Measurements from ENCODE around the gene GNG13. TPM values are rescaled to one million over a fixed set of nuclear protein-coding genes. Genes with fewer than 3 reads are reported as not detected.

The GNG13 gene
- total and polyA plus RNA-seq, 12 donors = not detected

DNA sequence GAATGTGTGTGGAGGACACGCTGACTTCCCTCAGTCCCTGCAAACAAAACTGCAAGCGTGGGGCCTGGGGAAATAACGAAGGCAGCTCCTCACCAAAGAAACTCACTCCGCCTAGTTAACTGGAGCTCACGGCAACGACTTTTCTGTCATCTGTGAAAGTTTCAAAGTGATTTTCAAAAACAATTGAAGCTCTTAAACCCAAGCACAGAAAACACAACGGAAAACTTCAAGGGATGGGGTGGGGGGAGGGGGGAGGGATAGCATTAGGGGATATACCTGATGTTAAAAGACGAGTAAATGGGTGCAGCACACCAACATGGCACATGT, 3.2 kb upstream of the GNG13 start:
- no peak for DNase-seq
- Histone ChIP-seq H3K4me3 (no peak overlapping the region), H3K36me3 (replicated peaks in 1 of 2) (no peaks in the 10 kb centered on the region), H3K4me1 (replicated peaks in 1 of 2) (peaks cover 0 to 9% of the 10 kb centered on the region in 2 donors), H3K27ac (no peak overlapping the region), H3K27me3 (peaks cover 36% of the 10 kb centered on the region), H3K9me3 (replicated peaks in 1 of 3) (no peaks in the 10 kb centered on the region)
- no peak for TF ChIP-seq POLR2A (IDR thresholded peaks at IDR 0.05)
- TF ChIP-seq, protein P1, sequence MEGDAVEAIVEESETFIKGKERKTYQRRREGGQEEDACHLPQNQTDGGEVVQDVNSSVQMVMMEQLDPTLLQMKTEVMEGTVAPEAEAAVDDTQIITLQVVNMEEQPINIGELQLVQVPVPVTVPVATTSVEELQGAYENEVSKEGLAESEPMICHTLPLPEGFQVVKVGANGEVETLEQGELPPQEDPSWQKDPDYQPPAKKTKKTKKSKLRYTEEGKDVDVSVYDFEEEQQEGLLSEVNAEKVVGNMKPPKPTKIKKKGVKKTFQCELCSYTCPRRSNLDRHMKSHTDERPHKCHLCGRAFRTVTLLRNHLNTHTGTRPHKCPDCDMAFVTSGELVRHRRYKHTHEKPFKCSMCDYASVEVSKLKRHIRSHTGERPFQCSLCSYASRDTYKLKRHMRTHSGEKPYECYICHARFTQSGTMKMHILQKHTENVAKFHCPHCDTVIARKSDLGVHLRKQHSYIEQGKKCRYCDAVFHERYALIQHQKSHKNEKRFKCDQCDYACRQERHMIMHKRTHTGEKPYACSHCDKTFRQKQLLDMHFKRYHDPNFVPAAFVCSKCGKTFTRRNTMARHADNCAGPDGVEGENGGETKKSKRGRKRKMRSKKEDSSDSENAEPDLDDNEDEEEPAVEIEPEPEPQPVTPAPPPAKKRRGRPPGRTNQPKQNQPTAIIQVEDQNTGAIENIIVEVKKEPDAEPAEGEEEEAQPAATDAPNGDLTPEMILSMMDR (IDR thresholded peaks at IDR 0.05) = no peak
- intact Hi-C loops (cut with DNase I) = no loop called here
- 41 to 62% (median 57%) methylated on average over 8 of the region's 8 CpGs for WGBS, 4 donors

DNA sequence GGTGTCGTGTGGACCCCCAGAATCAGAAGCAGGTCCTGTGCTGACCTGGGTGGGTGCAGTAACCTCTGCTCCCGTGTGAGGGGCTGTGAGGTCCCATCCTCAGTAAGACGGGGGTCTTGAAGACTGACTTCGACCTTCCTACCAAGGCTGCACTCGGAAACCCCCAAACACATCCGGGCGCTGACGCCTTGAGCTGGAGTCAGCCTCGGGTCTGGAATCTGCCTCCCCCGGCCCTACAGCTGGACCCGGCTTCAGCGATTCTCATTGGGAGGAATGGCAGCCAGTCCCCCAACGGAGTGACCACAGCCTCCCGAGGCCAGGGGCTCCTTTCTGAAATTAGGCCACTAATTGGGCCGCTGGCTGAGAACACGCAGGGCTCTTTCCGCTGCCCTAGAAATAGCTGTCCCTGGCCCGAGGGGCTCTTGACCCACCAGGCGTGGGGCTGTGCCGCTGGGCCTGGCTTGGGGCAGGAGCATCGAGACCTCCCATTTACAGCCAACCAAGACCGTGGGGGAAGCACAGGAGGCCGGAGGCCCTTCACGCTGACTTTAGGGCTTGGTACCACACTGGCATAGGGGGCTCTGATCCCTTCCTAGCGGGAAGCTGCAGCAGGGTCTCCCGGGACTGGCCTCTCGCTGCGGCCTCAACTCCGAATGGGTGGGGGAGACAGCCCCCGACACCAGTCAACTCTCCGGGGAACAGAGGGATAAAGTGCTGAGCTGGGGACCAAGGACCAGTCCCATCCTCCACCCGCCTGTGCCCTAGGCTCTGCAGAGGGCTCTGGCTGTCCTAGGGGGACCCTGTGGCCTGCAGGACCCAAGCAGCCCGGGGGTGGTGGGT, 2.6 kb upstream of the GNG13 start:
- H3K27ac ChIP-seq = no peak overlapping the region
- H3K4me1 ChIP-seq (replicated peaks in 1 of 2) = peaks cover 0 to 6% of the 10 kb centered on the region in 2 donors
- H3K4me3 ChIP-seq = no peak overlapping the region
- intact Hi-C loops (cut with DNase I) = no loop called here
- H3K36me3 ChIP-seq (replicated peaks in 1 of 2) = no peaks in the 10 kb centered on the region
- DNase-seq = no peak
- 62 to 70% (median 67%) methylated on average over 4 to 33 of the region's 33 CpGs for WGBS, 4 donors
- H3K27me3 ChIP-seq = peaks cover 37% of the 10 kb centered on the region
- no peaks in the 10 kb centered on the region for H3K9me3 ChIP-seq (replicated peaks in 1 of 3)
- TF ChIP-seq POLR2A (IDR thresholded peaks at IDR 0.05) = no peak
- TF ChIP-seq, protein P1 (IDR thresholded peaks at IDR 0.05) = no peak

DNA sequence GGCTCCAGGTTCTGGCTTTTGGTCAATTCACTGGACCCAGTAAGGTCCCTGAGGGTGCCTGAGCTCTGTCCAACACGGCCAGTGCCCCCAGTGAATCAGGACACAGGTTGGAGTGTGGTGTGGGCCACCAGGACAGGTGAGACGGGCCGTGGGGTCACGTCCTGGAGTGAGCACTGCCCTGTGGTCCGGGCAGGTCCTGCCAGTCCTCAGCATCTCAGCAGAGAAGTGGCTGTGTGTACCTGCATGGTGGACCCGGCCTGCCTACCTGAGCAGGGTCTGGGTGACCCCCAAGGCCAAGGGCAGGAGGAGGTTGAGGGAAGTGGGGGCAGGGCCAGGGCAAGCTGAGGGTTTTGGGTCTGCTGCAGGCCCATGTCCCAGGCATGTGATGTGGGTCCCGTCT, 1.9 kb upstream of the GNG13 start:
- H3K27me3 ChIP-seq = peaks cover 37% of the 10 kb centered on the region
- DNase-seq = no peak
- WGBS, 4 donors = 64% methylated on average over 7 of the region's 7 CpGs; no CpG with 5 or more reads in 2 of the 4 donors
- H3K4me1 ChIP-seq (replicated peaks in 1 of 2) = peaks cover 0 to 3% of the 10 kb centered on the region in 2 donors
- no peaks in the 10 kb centered on the region for H3K36me3 ChIP-seq (replicated peaks in 1 of 2)
- intact Hi-C loops (cut with DNase I) = no loop called here
- H3K27ac ChIP-seq = no peak overlapping the region
- H3K9me3 ChIP-seq (replicated peaks in 1 of 3) = no peaks in the 10 kb centered on the region
- TF ChIP-seq POLR2A (IDR thresholded peaks at IDR 0.05) = no peak
- TF ChIP-seq, protein P1 (IDR thresholded peaks at IDR 0.05) = no peak
- H3K4me3 ChIP-seq = no peak overlapping the region

DNA sequence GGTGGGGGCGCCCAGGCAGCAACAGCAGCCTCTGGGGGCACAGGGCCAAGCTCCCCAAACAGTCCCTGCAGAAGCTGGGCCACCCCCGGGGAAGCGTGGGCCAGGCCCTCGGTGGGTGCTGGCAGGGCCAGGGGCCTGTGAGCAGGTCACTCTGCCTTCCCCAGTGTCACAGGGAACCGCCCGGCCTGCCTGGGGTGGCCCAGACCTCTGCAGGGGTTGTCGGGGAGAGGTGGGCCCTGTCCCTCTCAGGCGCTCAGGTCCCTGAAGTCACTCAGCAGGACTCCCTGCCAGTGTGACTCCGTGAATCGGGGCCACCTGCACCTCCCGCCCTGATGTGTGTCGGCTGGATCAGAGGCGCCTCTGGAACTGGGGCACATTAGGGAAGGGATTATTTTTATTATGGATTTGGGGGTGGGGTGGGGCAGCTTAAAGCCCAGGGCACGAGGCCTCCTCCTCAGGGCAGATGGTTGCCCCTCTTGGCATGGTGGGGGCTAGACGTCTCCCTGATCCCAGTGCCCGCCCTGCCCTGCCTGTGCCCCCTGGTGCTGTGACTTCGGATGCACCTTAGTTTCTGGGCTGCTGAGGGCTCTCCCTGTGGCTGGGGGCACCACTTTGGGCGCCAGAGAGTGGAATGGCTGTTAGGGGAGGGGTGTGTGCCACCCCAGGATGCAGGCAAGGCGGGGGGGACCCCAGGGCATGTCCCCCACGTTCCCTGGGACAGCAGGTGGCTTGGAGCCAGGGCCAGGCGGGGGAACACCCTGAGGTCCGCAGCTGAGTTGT, 1.2 kb upstream of the GNG13 start:
- 52 to 59% (median 53%) methylated on average over 13 to 22 of the region's 22 CpGs; no CpG with 5 or more reads in 1 of the 4 donors for WGBS, 4 donors
- H3K27me3 ChIP-seq = peaks cover 37% of the 10 kb centered on the region

More for the DNA sequence above, 1.2 kb upstream of the GNG13 start:
- TF ChIP-seq, protein P1 (IDR thresholded peaks at IDR 0.05) = no peak
- no peak for TF ChIP-seq POLR2A (IDR thresholded peaks at IDR 0.05)
- H3K4me3 ChIP-seq = no peak overlapping the region
- H3K9me3 ChIP-seq (replicated peaks in 1 of 3) = no peaks in the 10 kb centered on the region
- peaks cover 0 to under 1% of the 10 kb centered on the region in 2 donors for H3K4me1 ChIP-seq (replicated peaks in 1 of 2)
- no peaks in the 10 kb centered on the region for H3K36me3 ChIP-seq (replicated peaks in 1 of 2)
- DNase-seq = no peak
- H3K27ac ChIP-seq = no peak overlapping the region
- intact Hi-C loops (cut with DNase I) = no loop called here

Measured in adrenal gland (tissue), 12 donors.